Measurements from ENCODE around the gene KRTAP20-2.

KRTAP20-2 gene

GRCh38 chr21:30674312-30674711 is 39.3 kb downstream of the KRTAP20-2 start:
- no peak for DNase-seq (ENCODE audit: low read depth, low spot score)

GRCh38 chr21:30676737-30677136 is 41.7 kb downstream of the KRTAP20-2 start:
- DNase-seq (ENCODE audit: low read depth, low spot score), result no peak

GRCh38 chr21:30680586-30680985 is 45.6 kb downstream of the KRTAP20-2 start:
- no peak for DNase-seq (ENCODE audit: low read depth, low spot score)

GRCh38 chr21:30684506-30684905 is 49.5 kb downstream of the KRTAP20-2 start:
- DNase-seq (ENCODE audit: low read depth, low spot score), result no peak

Data from activated naive CD8-positive, alpha-beta T cell treated with anti-CD3 and anti-CD28 coated beads, Interleukin-2, amount 50 U/mL, for 16 hours (primary cell).